ENCODE data around the gene HAND1.

DNA sequence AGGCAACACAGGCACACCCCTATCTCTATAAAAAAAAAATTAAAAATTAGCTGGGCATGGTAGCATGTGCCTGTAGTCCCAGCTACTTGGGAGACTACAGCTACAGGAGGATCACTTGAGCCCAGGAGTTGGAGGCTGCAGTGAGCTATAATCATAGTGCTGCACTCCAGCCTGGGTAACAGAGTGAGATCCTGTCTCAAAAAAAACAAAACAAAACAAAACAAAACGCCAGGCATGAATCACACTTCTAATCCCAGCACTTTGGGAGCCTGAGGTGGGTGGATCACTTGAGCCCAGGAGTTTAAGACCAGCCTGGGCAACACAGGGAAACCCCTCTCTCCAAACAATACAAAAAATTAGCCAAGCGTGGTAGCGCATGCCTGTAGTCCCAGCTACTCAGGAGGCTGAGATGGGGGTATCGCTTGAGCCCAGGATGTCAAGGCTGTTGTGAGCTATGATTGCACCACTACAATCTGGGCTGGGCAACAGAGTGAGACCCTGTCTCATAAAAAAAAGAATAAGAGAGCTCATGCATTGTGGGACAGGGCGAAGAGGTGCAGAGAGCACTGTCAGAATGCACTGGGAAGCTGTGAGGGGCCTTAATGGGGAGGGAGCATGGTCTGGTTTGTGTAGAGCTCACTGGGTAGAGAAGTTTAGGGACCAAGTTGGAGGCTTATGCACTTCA lies 40.6 kb downstream of the HAND1 start:
- TF ChIP-seq, protein P1, sequence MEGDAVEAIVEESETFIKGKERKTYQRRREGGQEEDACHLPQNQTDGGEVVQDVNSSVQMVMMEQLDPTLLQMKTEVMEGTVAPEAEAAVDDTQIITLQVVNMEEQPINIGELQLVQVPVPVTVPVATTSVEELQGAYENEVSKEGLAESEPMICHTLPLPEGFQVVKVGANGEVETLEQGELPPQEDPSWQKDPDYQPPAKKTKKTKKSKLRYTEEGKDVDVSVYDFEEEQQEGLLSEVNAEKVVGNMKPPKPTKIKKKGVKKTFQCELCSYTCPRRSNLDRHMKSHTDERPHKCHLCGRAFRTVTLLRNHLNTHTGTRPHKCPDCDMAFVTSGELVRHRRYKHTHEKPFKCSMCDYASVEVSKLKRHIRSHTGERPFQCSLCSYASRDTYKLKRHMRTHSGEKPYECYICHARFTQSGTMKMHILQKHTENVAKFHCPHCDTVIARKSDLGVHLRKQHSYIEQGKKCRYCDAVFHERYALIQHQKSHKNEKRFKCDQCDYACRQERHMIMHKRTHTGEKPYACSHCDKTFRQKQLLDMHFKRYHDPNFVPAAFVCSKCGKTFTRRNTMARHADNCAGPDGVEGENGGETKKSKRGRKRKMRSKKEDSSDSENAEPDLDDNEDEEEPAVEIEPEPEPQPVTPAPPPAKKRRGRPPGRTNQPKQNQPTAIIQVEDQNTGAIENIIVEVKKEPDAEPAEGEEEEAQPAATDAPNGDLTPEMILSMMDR (conservative IDR thresholded peaks at IDR 0.05; ENCODE audit: low read length) = no peak
- no peak for TF ChIP-seq EZH2phosphoT487 (IDR thresholded peaks at IDR 0.05; ENCODE audit: borderline replicate concordance)
